ENCODE data around the gene SERPINF2. TPM values are rescaled to one million over a fixed set of nuclear protein-coding genes. Genes with fewer than 3 reads are reported as not detected.
A peak's percentile ranks its signal among the peaks of the same experiment; 100 is the strongest.
"Not testable (repeated sequence)": the region's sequence is repeated elsewhere in the genome, so short reads cannot be mapped to it uniquely, and the experiment has no call there.

SERPINF2 gene
- 0.37 TPM for total RNA-seq (ENCODE audit: unreplicated experiment)
- long read RNA-seq, result 0 reads

DNA sequence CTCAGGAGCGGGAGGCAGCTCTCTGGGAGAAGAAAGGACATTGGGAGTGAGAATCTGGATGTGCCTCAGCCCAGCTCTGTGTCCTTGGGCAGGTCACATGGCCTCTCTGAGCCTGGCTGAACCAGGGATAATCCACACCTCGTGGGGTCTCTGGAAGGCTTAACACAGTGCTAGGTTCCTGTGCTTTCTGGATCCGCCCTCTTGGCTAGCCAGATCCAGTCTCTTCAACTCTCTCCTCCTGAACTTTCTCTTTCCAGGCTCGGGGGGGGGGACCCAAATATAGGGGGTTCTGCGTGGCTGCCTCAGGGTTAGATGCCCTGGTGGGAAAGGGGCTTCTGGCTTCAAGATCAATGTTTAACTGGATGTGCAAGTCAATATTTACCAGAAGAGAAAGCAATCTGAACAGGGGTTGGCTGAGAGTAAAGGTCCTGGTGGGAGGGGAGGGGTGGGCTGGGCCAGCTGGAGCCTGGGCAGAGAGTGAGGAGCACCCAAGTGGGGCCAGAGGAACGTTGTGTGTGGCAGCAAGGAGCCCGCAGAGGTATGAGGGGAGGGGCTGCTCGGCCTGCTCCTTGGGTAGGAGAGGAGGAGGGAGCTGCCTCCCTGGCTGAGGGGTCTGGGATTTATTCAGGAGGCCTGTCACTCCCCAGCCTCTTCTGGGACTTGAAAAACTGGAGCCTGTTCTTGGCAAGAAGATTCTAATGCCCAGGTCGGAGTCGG, at the start of gene SERPINF2:
Gene SERPINF2 (plus strand): TSS at position 501 of the 717 bp plus-strand sequence. CDS start 2,125 bp downstream, outside the sequence.
- no peak within 1 kb of the TSS for H3K4me3 Mint-ChIP-seq (ENCODE audit: unreplicated experiment)
- no peaks in the 10 kb centered on the region for H3K36me3 Mint-ChIP-seq (ENCODE audit: unreplicated experiment)
- TF ChIP-seq, protein P1, sequence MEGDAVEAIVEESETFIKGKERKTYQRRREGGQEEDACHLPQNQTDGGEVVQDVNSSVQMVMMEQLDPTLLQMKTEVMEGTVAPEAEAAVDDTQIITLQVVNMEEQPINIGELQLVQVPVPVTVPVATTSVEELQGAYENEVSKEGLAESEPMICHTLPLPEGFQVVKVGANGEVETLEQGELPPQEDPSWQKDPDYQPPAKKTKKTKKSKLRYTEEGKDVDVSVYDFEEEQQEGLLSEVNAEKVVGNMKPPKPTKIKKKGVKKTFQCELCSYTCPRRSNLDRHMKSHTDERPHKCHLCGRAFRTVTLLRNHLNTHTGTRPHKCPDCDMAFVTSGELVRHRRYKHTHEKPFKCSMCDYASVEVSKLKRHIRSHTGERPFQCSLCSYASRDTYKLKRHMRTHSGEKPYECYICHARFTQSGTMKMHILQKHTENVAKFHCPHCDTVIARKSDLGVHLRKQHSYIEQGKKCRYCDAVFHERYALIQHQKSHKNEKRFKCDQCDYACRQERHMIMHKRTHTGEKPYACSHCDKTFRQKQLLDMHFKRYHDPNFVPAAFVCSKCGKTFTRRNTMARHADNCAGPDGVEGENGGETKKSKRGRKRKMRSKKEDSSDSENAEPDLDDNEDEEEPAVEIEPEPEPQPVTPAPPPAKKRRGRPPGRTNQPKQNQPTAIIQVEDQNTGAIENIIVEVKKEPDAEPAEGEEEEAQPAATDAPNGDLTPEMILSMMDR (IDR thresholded peaks at IDR 0.05; ENCODE audit: partially characterized antibody, unreplicated experiment), result no peak
- no peak for DNase-seq
- no peak within 1 kb of the TSS for H3K27ac Mint-ChIP-seq (ENCODE audit: unreplicated experiment)
- peaks cover 2% of the 10 kb centered on the region for H3K9me3 Mint-ChIP-seq (ENCODE audit: unreplicated experiment)
- H3K4me1 Mint-ChIP-seq (ENCODE audit: low read depth, unreplicated experiment), result no peaks in the 10 kb centered on the region
- peaks cover 2% of the 10 kb centered on the region for H3K27me3 Mint-ChIP-seq (ENCODE audit: unreplicated experiment)

DNA sequence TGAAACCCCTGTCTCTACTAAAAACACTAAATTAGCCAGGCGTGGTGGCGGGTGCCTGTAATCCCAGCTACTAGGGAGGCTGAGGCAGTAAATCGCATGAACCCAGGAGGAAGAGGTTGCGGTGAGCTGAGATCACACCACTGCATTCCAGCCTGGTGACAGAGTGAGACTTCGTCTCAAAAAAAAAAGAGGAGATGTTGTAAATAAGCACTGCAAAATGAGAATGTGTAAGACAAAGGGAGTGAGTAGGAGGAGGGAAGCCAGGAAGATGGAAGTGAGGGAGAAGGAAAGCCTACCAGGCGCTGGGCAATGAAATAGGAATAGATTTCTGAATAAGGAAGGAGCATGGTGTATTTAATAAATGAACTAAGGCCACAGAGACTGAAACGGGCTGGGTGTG, 49.3 kb upstream of the SERPINF2 start:
- no peak for DNase-seq
- peaks cover 12% of the 10 kb centered on the region for H3K9me3 Mint-ChIP-seq (ENCODE audit: unreplicated experiment)
- H3K36me3 Mint-ChIP-seq (ENCODE audit: unreplicated experiment), result peaks cover 14% of the 10 kb centered on the region
- H3K27ac Mint-ChIP-seq (ENCODE audit: unreplicated experiment), result no peak overlapping the region
- TF ChIP-seq, protein P1 (IDR thresholded peaks at IDR 0.05; ENCODE audit: partially characterized antibody, unreplicated experiment), result no peak
- H3K4me1 Mint-ChIP-seq (ENCODE audit: low read depth, unreplicated experiment), result no peaks in the 10 kb centered on the region
- peak overlapping the region; percentile 41 for H3K4me3 Mint-ChIP-seq (ENCODE audit: unreplicated experiment)
- H3K27me3 Mint-ChIP-seq (ENCODE audit: unreplicated experiment), result peaks cover 9% of the 10 kb centered on the region

DNA sequence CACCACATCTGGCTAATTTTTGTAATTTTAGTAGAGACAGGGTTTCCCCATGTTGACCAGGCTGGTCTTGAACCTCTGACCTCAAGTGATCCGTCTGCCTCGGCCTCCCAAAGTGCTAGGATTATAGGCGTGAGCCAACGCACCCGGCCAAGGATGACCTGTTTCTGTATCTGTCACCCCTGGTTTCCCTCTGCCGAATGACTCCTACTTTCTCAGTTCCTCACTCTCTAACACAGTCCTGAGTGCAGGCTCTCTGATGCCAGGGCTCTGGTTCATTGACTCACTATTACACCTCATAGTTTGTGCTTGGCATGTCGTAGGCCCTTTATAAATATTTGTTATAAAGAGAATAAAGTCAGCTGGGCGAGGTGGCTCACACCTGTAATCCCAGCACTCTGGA, 47.3 kb upstream of the SERPINF2 start:
- Mint-ChIP-seq H3K4me3 (ENCODE audit: unreplicated experiment) (no peak overlapping the region), H3K27me3 (ENCODE audit: unreplicated experiment) (peaks cover 11% of the 10 kb centered on the region), H3K36me3 (ENCODE audit: unreplicated experiment) (peaks cover 14% of the 10 kb centered on the region), H3K27ac (ENCODE audit: unreplicated experiment) (no peak overlapping the region), H3K4me1 (ENCODE audit: low read depth, unreplicated experiment) (no peaks in the 10 kb centered on the region), H3K9me3 (ENCODE audit: unreplicated experiment) (peaks cover 10% of the 10 kb centered on the region)
- no peak for DNase-seq
- TF ChIP-seq, protein P1 (IDR thresholded peaks at IDR 0.05; ENCODE audit: partially characterized antibody, unreplicated experiment), result no peak

DNA sequence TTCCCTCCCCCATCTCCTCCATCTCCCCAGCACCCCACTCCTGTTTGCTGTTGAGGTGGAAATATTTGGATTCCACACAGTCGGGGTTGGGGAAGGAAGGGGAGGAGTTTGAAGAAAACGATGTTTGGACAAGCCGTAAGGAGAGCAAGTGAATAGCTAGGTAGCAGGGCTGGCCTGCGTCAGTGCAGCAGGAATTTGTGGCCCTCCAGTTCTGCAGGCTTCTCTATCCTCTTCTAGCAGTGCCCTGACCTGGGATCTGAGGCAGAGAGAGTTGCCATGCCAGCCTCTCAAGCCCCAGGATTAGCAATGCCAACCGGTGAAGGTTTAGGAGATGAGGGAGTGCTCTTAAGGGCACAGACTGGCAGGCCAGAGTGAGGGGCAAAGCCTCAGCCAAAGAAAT, 45.0 kb upstream of the SERPINF2 start:
- no peaks in the 10 kb centered on the region for H3K4me1 Mint-ChIP-seq (ENCODE audit: low read depth, unreplicated experiment)
- TF ChIP-seq, protein P1 (IDR thresholded peaks at IDR 0.05; ENCODE audit: partially characterized antibody, unreplicated experiment), result no peak
- no peak overlapping the region for H3K27ac Mint-ChIP-seq (ENCODE audit: unreplicated experiment)
- no peak overlapping the region for H3K4me3 Mint-ChIP-seq (ENCODE audit: unreplicated experiment)
- H3K36me3 Mint-ChIP-seq (ENCODE audit: unreplicated experiment), result peaks cover 5% of the 10 kb centered on the region
- H3K9me3 Mint-ChIP-seq (ENCODE audit: unreplicated experiment), result peaks cover 3% of the 10 kb centered on the region
- peaks cover 5% of the 10 kb centered on the region for H3K27me3 Mint-ChIP-seq (ENCODE audit: unreplicated experiment)
- no peak for DNase-seq

DNA sequence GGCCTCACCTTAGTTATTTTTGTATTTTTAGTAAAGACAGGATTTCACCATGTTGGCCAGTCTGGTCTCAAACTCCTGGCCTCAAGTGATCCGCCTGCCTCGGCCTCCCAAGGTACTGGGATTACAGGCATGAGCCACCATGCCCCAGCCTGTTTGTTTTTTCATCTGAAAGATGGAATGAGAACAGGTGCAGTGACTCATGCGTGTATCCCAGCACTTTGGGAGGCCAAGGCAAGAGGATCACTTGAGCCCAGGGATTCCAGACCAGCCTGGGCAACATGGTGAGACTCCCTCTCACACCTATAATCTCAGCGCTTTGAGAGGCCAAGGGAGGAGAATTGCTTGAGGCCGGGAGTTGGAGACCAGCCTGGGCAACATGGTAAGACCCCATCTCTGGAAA, 42.8 kb upstream of the SERPINF2 start:
- H3K4me3 Mint-ChIP-seq (ENCODE audit: unreplicated experiment); DNase-seq; H3K27me3 Mint-ChIP-seq (ENCODE audit: unreplicated experiment): not testable (repeated sequence)

More for the DNA sequence above, 42.8 kb upstream of the SERPINF2 start:
- not testable (repeated sequence) for H3K27ac Mint-ChIP-seq (ENCODE audit: unreplicated experiment); H3K4me1 Mint-ChIP-seq (ENCODE audit: low read depth, unreplicated experiment); H3K36me3 Mint-ChIP-seq (ENCODE audit: unreplicated experiment); H3K9me3 Mint-ChIP-seq (ENCODE audit: unreplicated experiment)
